Measurements from ENCODE around the gene ABCC4. TPM values are rescaled to one million over a fixed set of nuclear protein-coding genes. Genes with fewer than 3 reads are reported as not detected.

The ABCC4 gene
- total and polyA plus RNA-seq, 2 donors from 2014 or later: 11.3 to 52.4 TPM

GRCh38 chr13:95020298-95020987 is 280.8 kb downstream of the ABCC4 start:
- no peak for FAIRE-seq

GRCh38 chr13:95019886-95020285 is 281.4 kb downstream of the ABCC4 start:
- TF ChIP-seq CTCF (IDR thresholded peaks at IDR 0.05; ENCODE audit: borderline replicate concordance, extremely low read depth, insufficient read depth): no peak
- Histone ChIP-seq H3K27ac (ENCODE audit: low read depth in 2 of 2, low read length in 2 of 2) (no peak overlapping the region), H3K36me3 (ENCODE audit: control insufficient read depth in 2 of 3, insufficient read depth in 3 of 3, low read length in 3 of 3) (peaks cover 0 to 2% (median 0%) of the 10 kb centered on the region in 3 donors), H3K9ac (ENCODE audit: low read length in 3 of 3) (no peak overlapping the region), H3K9me3 (ENCODE audit: control insufficient read depth in 2 of 3, insufficient read depth in 1 of 3, low read length in 3 of 3) (no peaks in the 10 kb centered on the region), H3K27me3 (ENCODE audit: control insufficient read depth, insufficient read depth, low read length) (no peaks in the 10 kb centered on the region), H3K4me1 (ENCODE audit: control insufficient read depth in 2 of 3, insufficient read depth in 2 of 3, low read depth in 1 of 3, low read length in 3 of 3) (no peaks in the 10 kb centered on the region), H3K4me3 (ENCODE audit: low read length in 3 of 3) (no peak overlapping the region)
- intact Hi-C loops (cut with DNase I): no loop called here
- no peak for FAIRE-seq
- DNase-seq: no peak

More at GRCh38 chr13:95020298-95020987, 280.8 kb downstream of the ABCC4 start:
- DNase-seq: no peak
- Histone ChIP-seq H3K4me3 (ENCODE audit: low read length in 3 of 3) (no peak overlapping the region), H3K9me3 (ENCODE audit: control insufficient read depth in 2 of 3, insufficient read depth in 1 of 3, low read length in 3 of 3) (no peaks in the 10 kb centered on the region), H3K27ac (ENCODE audit: low read depth in 2 of 2, low read length in 2 of 2) (no peak overlapping the region), H3K36me3 (ENCODE audit: control insufficient read depth in 2 of 3, insufficient read depth in 3 of 3, low read length in 3 of 3) (peaks cover 0 to 2% (median 0%) of the 10 kb centered on the region in 3 donors), H3K4me1 (ENCODE audit: control insufficient read depth in 2 of 3, insufficient read depth in 2 of 3, low read depth in 1 of 3, low read length in 3 of 3) (no peaks in the 10 kb centered on the region), H3K27me3 (ENCODE audit: control insufficient read depth, insufficient read depth, low read length) (no peaks in the 10 kb centered on the region), H3K9ac (ENCODE audit: low read length in 3 of 3) (no peak overlapping the region)
- intact Hi-C loops (cut with DNase I): no loop called here
- no peak for TF ChIP-seq CTCF (IDR thresholded peaks at IDR 0.05; ENCODE audit: borderline replicate concordance, extremely low read depth, insufficient read depth)

GRCh38 chr13:95007322-95007721 is 293.9 kb downstream of the ABCC4 start:
- Histone ChIP-seq H3K9ac (ENCODE audit: low read length in 3 of 3) (no peak overlapping the region), H3K27me3 (ENCODE audit: control insufficient read depth, insufficient read depth, low read length) (no peaks in the 10 kb centered on the region), H3K27ac (ENCODE audit: low read depth in 2 of 2, low read length in 2 of 2) (no peak overlapping the region), H3K36me3 (ENCODE audit: control insufficient read depth in 2 of 3, insufficient read depth in 3 of 3, low read length in 3 of 3) (no peaks in the 10 kb centered on the region), H3K4me1 (ENCODE audit: control insufficient read depth in 2 of 3, insufficient read depth in 2 of 3, low read depth in 1 of 3, low read length in 3 of 3) (peaks cover 0 to 4% (median 0%) of the 10 kb centered on the region in 3 donors), H3K9me3 (ENCODE audit: control insufficient read depth in 2 of 3, insufficient read depth in 1 of 3, low read length in 3 of 3) (no peaks in the 10 kb centered on the region), H3K4me3 (ENCODE audit: low read length in 3 of 3) (no peak overlapping the region)
- no peak for FAIRE-seq
- no peak for TF ChIP-seq CTCF (IDR thresholded peaks at IDR 0.05; ENCODE audit: borderline replicate concordance, extremely low read depth, insufficient read depth)
- intact Hi-C loops (cut with DNase I): no loop called here
- no peak for DNase-seq

All from kidney (tissue), 14 donors.